ENCODE data around the gene PATL2.
"Not testable (repeated sequence)": the region's sequence is repeated elsewhere in the genome, so short reads cannot be mapped to it uniquely, and the experiment has no call there.

Gene PATL2

GRCh38 chr15:44728576-44729407 lies 17.7 kb upstream of the PATL2 start:
- H3K36me3 ChIP-seq (ENCODE audit: insufficient read depth, low read length) = peaks cover 4% of the 10 kb centered on the region; the same call in 1 of the 2 replicates
- peak overlapping the region; percentile 89 for H3K27ac ChIP-seq (ENCODE audit: low read depth, low read length)
- H3K27me3 ChIP-seq (ENCODE audit: insufficient read depth, low read length) = peaks cover 13% of the 10 kb centered on the region; the same call in 1 of the 2 replicates
- peak overlapping the region; percentile 76 for H3K4me3 ChIP-seq (ENCODE audit: low read length)
- H3K9me3 ChIP-seq (ENCODE audit: insufficient read depth, low read depth, low read length) = no peaks in the 10 kb centered on the region
- peak overlapping the region; percentile 57 for H3K9ac ChIP-seq (ENCODE audit: low read depth, low read length)
- WGBS = 3% methylated on average over 36 of the region's 36 CpGs
- peaks cover 13% of the 10 kb centered on the region for H3K4me1 ChIP-seq (ENCODE audit: insufficient read depth, low read length)

DNA sequence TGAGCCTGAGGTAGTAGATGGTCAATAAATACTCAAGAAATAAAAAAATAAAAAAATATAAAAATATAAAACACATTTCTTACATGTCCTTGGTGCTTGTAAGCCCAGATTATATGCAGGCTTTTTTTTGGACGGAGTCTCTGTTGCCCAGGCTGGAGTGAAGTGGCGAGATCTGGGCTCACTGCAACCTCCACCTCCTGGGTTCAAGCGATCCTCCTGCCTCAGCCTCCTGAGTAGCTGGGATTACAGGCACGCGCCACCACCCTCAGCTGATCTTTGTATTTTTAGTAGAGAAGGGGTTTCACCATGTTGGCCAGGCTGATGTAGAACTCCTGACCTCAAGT lies 17.1 kb upstream of the PATL2 start:
- not testable (repeated sequence) for H3K36me3 ChIP-seq (ENCODE audit: insufficient read depth, low read length); H3K9me3 ChIP-seq (ENCODE audit: insufficient read depth, low read depth, low read length)
- H3K9ac ChIP-seq (ENCODE audit: low read depth, low read length) = peak overlapping the region; percentile 38; the same call in 1 of the 2 replicates
- H3K27ac ChIP-seq (ENCODE audit: low read depth, low read length) = peak overlapping the region; percentile 89; the same call in 1 of the 2 replicates
- peaks cover 13% of the 10 kb centered on the region for H3K4me1 ChIP-seq (ENCODE audit: insufficient read depth, low read length)
- 92% methylated on average over 5 of the region's 5 CpGs for WGBS
- peaks cover 13% of the 10 kb centered on the region; the same call in 1 of the 2 replicates for H3K27me3 ChIP-seq (ENCODE audit: insufficient read depth, low read length)
- peak overlapping the region; percentile 76 for H3K4me3 ChIP-seq (ENCODE audit: low read length)

GRCh38 chr15:44727485-44728231 lies 16.5 kb upstream of the PATL2 start:
- WGBS = 91% methylated on average over 4 of the region's 6 CpGs
- H3K9ac ChIP-seq (ENCODE audit: low read depth, low read length) = no peak overlapping the region
- peaks cover 13% of the 10 kb centered on the region; the same call in 1 of the 2 replicates for H3K27me3 ChIP-seq (ENCODE audit: insufficient read depth, low read length)
- H3K36me3 ChIP-seq (ENCODE audit: insufficient read depth, low read length) = peaks cover 4% of the 10 kb centered on the region; the same call in 1 of the 2 replicates
- H3K9me3 ChIP-seq (ENCODE audit: insufficient read depth, low read depth, low read length) = no peaks in the 10 kb centered on the region
- H3K4me3 ChIP-seq (ENCODE audit: low read length) = 0 out of 2 replicates have a peak overlapping the region, but pooled peaks have one; percentile 76
- peak overlapping the region; percentile 12; the same call in 1 of the 2 replicates for H3K27ac ChIP-seq (ENCODE audit: low read depth, low read length)
- H3K4me1 ChIP-seq (ENCODE audit: insufficient read depth, low read length) = peaks cover 13% of the 10 kb centered on the region

DNA sequence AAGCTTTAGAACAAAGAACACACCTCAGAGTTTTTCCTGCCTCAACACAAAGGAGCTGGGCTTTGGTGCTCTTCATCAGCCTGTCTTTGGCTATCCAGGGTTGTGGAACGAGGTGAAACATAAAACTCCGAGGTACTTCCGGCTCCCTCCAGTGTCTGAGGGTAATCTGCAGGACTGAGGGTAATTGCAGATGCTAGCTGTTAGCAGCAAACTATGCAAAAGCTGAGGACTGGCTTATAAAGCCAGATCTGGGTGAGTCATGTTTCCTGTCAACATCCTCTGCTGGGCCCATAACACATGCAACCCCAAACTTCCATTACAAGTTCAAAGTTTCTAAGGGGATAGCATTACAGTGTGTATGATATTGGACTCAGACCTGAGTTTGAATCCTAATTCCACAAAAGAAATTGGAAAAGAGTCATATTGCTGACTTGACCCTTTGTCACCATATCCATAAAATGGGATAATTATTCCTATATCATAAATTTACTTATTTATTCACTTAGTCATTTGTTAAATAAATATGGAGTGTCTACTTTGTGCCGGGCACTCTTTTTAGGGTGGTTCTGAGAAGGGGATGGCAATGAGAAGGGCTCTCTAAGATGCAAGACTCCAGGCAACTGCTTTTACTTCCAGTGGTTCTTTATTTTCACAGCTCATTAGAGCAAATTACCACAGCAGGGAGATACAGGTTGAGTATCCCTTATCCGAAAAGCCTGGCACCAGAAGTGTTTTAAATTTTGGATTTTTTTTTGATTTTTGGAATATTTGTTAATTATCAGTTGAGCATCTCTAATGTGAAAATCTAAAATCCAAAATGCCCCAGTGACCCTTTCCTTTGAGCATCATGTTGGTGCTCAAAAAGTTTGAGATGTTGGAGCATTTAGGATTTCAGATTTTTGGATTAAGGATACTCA lies 15.7 kb upstream of the PATL2 start:
- no peaks in the 10 kb centered on the region for H3K9me3 ChIP-seq (ENCODE audit: insufficient read depth, low read depth, low read length)
- H3K4me1 ChIP-seq (ENCODE audit: insufficient read depth, low read length) = peaks cover 13% of the 10 kb centered on the region
- H3K27me3 ChIP-seq (ENCODE audit: insufficient read depth, low read length) = peaks cover 13% of the 10 kb centered on the region; the same call in 1 of the 2 replicates
- peaks cover 4% of the 10 kb centered on the region; the same call in 1 of the 2 replicates for H3K36me3 ChIP-seq (ENCODE audit: insufficient read depth, low read length)
- H3K9ac ChIP-seq (ENCODE audit: low read depth, low read length) = peak overlapping the region; percentile 49; the same call in 1 of the 2 replicates
- H3K27ac ChIP-seq (ENCODE audit: low read depth, low read length) = peak overlapping the region; percentile 1; the same call in 1 of the 2 replicates
- no peak overlapping the region for H3K4me3 ChIP-seq (ENCODE audit: low read length)
- 65% methylated on average over 5 of the region's 5 CpGs for WGBS

GRCh38 chr15:44726136-44726535 lies 15.0 kb upstream of the PATL2 start:
- H3K9ac ChIP-seq (ENCODE audit: low read depth, low read length) = peak overlapping the region; percentile 49; the same call in 1 of the 2 replicates
- H3K27ac ChIP-seq (ENCODE audit: low read depth, low read length) = peak overlapping the region; percentile 1; the same call in 1 of the 2 replicates
- no peaks in the 10 kb centered on the region for H3K9me3 ChIP-seq (ENCODE audit: insufficient read depth, low read depth, low read length)
- H3K27me3 ChIP-seq (ENCODE audit: insufficient read depth, low read length) = peaks cover 13% of the 10 kb centered on the region; the same call in 1 of the 2 replicates
- 77% methylated on average over 7 of the region's 7 CpGs for WGBS
- H3K4me3 ChIP-seq (ENCODE audit: low read length) = no peak overlapping the region
- H3K4me1 ChIP-seq (ENCODE audit: insufficient read depth, low read length) = peaks cover 13% of the 10 kb centered on the region
- no peaks in the 10 kb centered on the region for H3K36me3 ChIP-seq (ENCODE audit: insufficient read depth, low read length)

- H3K9ac ChIP-seq (ENCODE audit: low read depth, low read length) = no peak overlapping the region
- H3K27ac ChIP-seq (ENCODE audit: low read depth, low read length) = no peak overlapping the region
- peaks cover 14% of the 10 kb centered on the region for H3K36me3 ChIP-seq (ENCODE audit: insufficient read depth, low read length)
- H3K4me1 ChIP-seq (ENCODE audit: insufficient read depth, low read length) = peaks cover 11% of the 10 kb centered on the region
- 95% methylated on average over 2 of the region's 2 CpGs for WGBS
- H3K9me3 ChIP-seq (ENCODE audit: insufficient read depth, low read depth, low read length) = no peaks in the 10 kb centered on the region
- no peak overlapping the region for H3K4me3 ChIP-seq (ENCODE audit: low read length)
- H3K27me3 ChIP-seq (ENCODE audit: insufficient read depth, low read length) = no peaks in the 10 kb centered on the region
These were observed 10.9 kb upstream of the PATL2 start for GRCh38 chr15:44722011-44722410.

- WGBS = 95% methylated on average over 2 of the region's 4 CpGs
- Histone ChIP-seq H3K9me3 (ENCODE audit: insufficient read depth, low read depth, low read length) (no peaks in the 10 kb centered on the region), H3K4me3 (ENCODE audit: low read length) (no peak overlapping the region), H3K9ac (ENCODE audit: low read depth, low read length) (no peak overlapping the region), H3K36me3 (ENCODE audit: insufficient read depth, low read length) (peaks cover 27% of the 10 kb centered on the region), H3K27me3 (ENCODE audit: insufficient read depth, low read length) (no peaks in the 10 kb centered on the region), H3K4me1 (ENCODE audit: insufficient read depth, low read length) (no peaks in the 10 kb centered on the region), H3K27ac (ENCODE audit: low read depth, low read length) (no peak overlapping the region)
These were observed 9.5 kb upstream of the PATL2 start for GRCh38 chr15:44720460-44721176.

DNA sequence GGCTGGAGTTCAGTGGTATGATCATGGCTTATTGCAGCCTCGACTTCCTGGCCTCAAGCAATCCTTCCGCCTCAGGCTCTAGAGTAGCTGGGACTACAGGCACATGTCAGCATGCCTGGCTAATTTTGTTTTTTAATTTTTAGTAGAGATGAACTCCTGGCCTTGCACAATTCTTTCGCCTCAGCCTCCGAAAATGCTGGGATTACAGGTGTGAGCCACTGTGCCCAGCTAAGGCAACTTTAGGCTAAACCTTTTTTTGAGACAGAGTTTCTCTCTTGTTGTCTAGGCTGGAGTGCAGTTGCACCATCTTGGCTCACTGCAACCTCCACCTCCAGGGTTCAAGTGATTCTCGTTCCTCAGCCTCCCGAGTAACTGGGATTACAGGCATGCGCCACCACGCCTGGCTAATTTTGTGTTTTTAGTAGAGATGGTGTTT lies 8.9 kb upstream of the PATL2 start:
- peaks cover 31% of the 10 kb centered on the region for H3K36me3 ChIP-seq (ENCODE audit: insufficient read depth, low read length)
- H3K27me3 ChIP-seq (ENCODE audit: insufficient read depth, low read length); H3K27ac ChIP-seq (ENCODE audit: low read depth, low read length); H3K9me3 ChIP-seq (ENCODE audit: insufficient read depth, low read depth, low read length); H3K4me3 ChIP-seq (ENCODE audit: low read length); H3K4me1 ChIP-seq (ENCODE audit: insufficient read depth, low read length); H3K9ac ChIP-seq (ENCODE audit: low read depth, low read length): not testable (repeated sequence)
- WGBS = 95% methylated on average over 8 of the region's 8 CpGs

DNA sequence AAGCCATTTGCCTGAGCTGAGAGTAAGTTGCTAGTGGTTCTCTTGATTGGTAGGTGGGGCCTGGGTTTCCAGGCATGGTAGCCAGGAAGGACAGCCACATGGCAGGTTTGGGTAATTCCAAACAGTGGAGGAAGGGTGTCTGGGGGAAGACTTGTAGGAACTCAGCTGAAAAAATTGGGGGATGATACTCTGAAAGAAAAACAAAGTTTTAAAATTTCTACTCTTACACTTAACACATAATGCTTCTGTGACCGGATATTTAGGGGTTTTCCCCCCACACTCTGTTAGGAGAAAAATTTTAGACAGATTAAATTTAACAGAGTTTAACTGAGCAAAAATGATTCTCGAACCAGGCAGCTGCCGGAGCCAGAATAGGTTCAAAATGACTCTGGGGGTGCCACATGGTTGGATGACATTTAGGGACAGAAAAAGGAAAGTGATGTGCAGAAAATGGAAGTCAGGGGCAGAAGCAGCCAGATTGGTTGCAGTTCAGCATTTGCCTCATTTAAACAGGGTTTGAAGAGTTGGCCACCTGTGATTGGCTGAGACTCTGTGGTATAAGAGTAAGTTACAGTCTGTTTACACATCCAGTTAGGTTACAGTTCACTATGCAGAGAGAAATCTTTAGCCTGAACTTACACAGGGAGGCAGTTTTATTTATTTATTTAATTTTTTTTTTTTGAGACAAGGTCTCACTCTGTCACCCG lies 8.3 kb upstream of the PATL2 start:
- H3K36me3 ChIP-seq (ENCODE audit: insufficient read depth, low read length) = peaks cover 31% of the 10 kb centered on the region
- no peaks in the 10 kb centered on the region for H3K4me1 ChIP-seq (ENCODE audit: insufficient read depth, low read length)

More for the DNA sequence above, 8.3 kb upstream of the PATL2 start:
- Histone ChIP-seq H3K27me3 (ENCODE audit: insufficient read depth, low read length) (no peaks in the 10 kb centered on the region), H3K9me3 (ENCODE audit: insufficient read depth, low read depth, low read length) (no peaks in the 10 kb centered on the region), H3K27ac (ENCODE audit: low read depth, low read length) (no peak overlapping the region), H3K4me3 (ENCODE audit: low read length) (no peak overlapping the region), H3K9ac (ENCODE audit: low read depth, low read length) (no peak overlapping the region)
- 96% methylated on average over 3 of the region's 4 CpGs for WGBS
